ENCODE results near the gene GRAP. TPM values are rescaled to one million over a fixed set of nuclear protein-coding genes. Genes with fewer than 3 reads are reported as not detected.

The GRAP gene
- total and polyA plus RNA-seq, 9 of the 15 experiments (the other 6 are each of a cell fraction or from before 2014, with no cell fraction given) = 0.07 to 0.41 (median 0.19) TPM; not detected in 5

DNA sequence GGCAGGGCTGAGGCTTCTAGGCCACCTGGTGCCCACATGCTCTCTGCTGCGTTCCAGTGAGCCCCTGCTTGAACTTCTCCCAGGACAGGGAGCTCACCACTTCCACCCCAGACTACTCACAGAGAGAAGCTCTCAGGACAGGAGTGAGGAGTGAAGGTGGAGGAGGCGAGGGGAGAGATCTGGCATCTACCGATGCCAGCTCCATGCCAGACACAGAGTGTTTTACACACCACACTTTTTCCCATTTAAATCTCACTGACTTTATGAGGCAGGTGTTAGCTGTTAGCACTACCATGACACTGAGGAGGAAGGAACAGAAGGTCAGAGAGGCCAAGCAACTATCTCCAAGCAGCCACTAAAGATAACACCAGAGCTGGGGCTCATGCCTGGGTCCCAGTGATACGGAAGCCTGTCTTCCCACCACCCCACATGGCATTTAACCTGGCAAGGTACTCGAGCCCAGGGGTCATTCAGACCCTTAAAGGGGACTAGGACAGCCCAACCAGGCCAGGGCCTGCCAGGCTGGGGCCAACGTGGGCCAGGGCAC lies 49.0 kb downstream of the GRAP start:
- Histone ChIP-seq H3K4me2 (ENCODE audit: insufficient read depth, low read length) (no peak overlapping the region; the same call in 1 of the 2 replicates), H3K9me1 (ENCODE audit: control insufficient read depth, insufficient read depth, low read length) (peaks cover 3% of the 10 kb centered on the region), H4K20me1 (replicated peaks; ENCODE audit: control insufficient read depth, insufficient read depth, low read length) (peaks cover 23% of the 10 kb centered on the region), H3K36me3 (ENCODE audit: control insufficient read depth, insufficient read depth, low read length) (peaks cover 21% of the 10 kb centered on the region; the same call in 2 of the 3 replicates), H3K4me1 (replicated peaks in 1 of 2; ENCODE audit: control insufficient read depth in 2 of 2, insufficient read depth in 2 of 2, low read length in 2 of 2) (peaks cover 24 to 45% of the 10 kb centered on the region in 2 experiments; a peak in 4 of 5 replicates), H3K4me3 (no peak overlapping the region), H3K9ac (ENCODE audit: insufficient read depth in 1 of 2, low read depth in 2 of 2, low read length in 2 of 2) (0 out of 4 replicates have a peak overlapping the region, but pooled peaks of 1 of the 2 experiments have one; percentile 71), H2AFZ (ENCODE audit: low read depth, low read length) (no peak overlapping the region), H3K27ac (ENCODE audit: extremely low read depth, low read depth, low read length) (no peak overlapping the region), H3K79me2 (ENCODE audit: control insufficient read depth, insufficient read depth, low read length) (peaks cover 3% of the 10 kb centered on the region; the same call in 1 of the 3 replicates), H3K27me3 (ENCODE audit: control insufficient read depth in 2 of 2, insufficient read depth in 2 of 2, low read length in 2 of 2) (no peaks in the 10 kb centered on the region), H3K9me3 (replicated peaks; ENCODE audit: control insufficient read depth, insufficient read depth, low read depth, low read length) (no peaks in the 10 kb centered on the region)
- ChIA-PET POLR2A (interaction anchor here (0.5 to 1.8 kb wide), 3 partner anchors 12 to 24 kb away, joined by 4 to 5 read pairs (median 5); no protein-coding TSS in a partner anchor), CTCF (ENCODE audit: low intra/inter-chr PET ratio) (no interaction called here)
- intact Hi-C loops (cut with micrococcal nuclease) = no loop called here
- 39% methylated on average over 4 of the region's 6 CpGs for WGBS (ENCODE audit: insufficient coverage, low coverage, missing lambda C conversion rate)
- ATAC-seq (peak; percentile 58; the same call in 2 of the 3 replicates), FAIRE-seq (peak; percentile 52), DNase-seq (ENCODE audit: extremely low read depth in 1 of 4, low spot score in 3 of 4) (peak; percentile 39 to 46 (median 40))
- in situ Hi-C loops (cut with MboI) = no loop called here
- BruUV-seq (replicated peaks) = no TSS peak
- TF ChIP-seq, protein P1, sequence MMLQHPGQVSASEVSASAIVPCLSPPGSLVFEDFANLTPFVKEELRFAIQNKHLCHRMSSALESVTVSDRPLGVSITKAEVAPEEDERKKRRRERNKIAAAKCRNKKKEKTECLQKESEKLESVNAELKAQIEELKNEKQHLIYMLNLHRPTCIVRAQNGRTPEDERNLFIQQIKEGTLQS (IDR thresholded peaks at IDR 0.05) = no peak
- TF ChIP-seq, protein P1 (CRISPR knock-in tag; conservative IDR thresholded peaks at IDR 0.05) = no peak
- TF ChIP-seq TAL1 (IDR thresholded peaks at IDR 0.05) (peak; percentile 62; the same call in 1 of the 2 replicates), TEAD4 (IDR thresholded peaks at IDR 0.05; ENCODE audit: low read length) (peak; percentile 61), TEAD4 (CRISPR knock-in tag; IDR thresholded peaks at IDR 0.05; ENCODE audit: borderline replicate concordance) (no peak), NFIC (IDR thresholded peaks at IDR 0.05) (peak; percentile 44), TCF3 (CRISPR knock-in tag; IDR thresholded peaks at IDR 0.05) (peak; percentile 78), NCOR1 (IDR thresholded peaks at IDR 0.05) (peak; percentile 69), PURB (CRISPR knock-in tag; IDR thresholded peaks at IDR 0.05; ENCODE audit: low read depth) (no peak), MTA2 (IDR thresholded peaks at IDR 0.05; ENCODE audit: low read depth) (peak; percentile 38; the same call in 1 of the 2 replicates), ZNF165 (CRISPR knock-in tag; IDR thresholded peaks at IDR 0.05; ENCODE audit: borderline replicate concordance) (no peak), ZNF586 (CRISPR knock-in tag; conservative IDR thresholded peaks at IDR 0.05) (no peak), HMGN3 (IDR thresholded peaks at IDR 0.05; ENCODE audit: borderline replicate concordance, extremely low read depth, insufficient read length, low read depth, low read length) (no peak), ESRRB (CRISPR knock-in tag; IDR thresholded peaks at IDR 0.05; ENCODE audit: borderline replicate concordance) (no peak)
- TF ChIP-seq, protein P2, sequence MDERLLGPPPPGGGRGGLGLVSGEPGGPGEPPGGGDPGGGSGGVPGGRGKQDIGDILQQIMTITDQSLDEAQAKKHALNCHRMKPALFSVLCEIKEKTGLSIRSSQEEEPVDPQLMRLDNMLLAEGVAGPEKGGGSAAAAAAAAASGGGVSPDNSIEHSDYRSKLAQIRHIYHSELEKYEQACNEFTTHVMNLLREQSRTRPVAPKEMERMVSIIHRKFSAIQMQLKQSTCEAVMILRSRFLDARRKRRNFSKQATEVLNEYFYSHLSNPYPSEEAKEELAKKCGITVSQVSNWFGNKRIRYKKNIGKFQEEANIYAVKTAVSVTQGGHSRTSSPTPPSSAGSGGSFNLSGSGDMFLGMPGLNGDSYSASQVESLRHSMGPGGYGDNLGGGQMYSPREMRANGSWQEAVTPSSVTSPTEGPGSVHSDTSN (CRISPR knock-in tag; IDR thresholded peaks at IDR 0.05; ENCODE audit: low read depth) = no peak
- TF ChIP-seq, protein P2 (tag; conservative IDR thresholded peaks at IDR 0.05; ENCODE audit: low read depth) = no peak
- TF ChIP-seq, protein P3, sequence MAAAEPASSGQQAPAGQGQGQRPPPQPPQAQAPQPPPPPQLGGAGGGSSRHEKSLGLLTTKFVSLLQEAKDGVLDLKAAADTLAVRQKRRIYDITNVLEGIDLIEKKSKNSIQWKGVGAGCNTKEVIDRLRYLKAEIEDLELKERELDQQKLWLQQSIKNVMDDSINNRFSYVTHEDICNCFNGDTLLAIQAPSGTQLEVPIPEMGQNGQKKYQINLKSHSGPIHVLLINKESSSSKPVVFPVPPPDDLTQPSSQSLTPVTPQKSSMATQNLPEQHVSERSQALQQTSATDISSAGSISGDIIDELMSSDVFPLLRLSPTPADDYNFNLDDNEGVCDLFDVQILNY (CRISPR knock-in tag; IDR thresholded peaks at IDR 0.05) = no peak
- TF ChIP-seq, protein P4, sequence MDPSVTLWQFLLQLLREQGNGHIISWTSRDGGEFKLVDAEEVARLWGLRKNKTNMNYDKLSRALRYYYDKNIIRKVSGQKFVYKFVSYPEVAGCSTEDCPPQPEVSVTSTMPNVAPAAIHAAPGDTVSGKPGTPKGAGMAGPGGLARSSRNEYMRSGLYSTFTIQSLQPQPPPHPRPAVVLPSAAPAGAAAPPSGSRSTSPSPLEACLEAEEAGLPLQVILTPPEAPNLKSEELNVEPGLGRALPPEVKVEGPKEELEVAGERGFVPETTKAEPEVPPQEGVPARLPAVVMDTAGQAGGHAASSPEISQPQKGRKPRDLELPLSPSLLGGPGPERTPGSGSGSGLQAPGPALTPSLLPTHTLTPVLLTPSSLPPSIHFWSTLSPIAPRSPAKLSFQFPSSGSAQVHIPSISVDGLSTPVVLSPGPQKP (CRISPR knock-in tag; IDR thresholded peaks at IDR 0.05) = no peak

All from K562 (cell line).